Neural cell (in vitro differentiated cells): ENCODE measurements around the gene NHLRC4. TPM values are rescaled to one million over a fixed set of nuclear protein-coding genes. Genes with fewer than 3 reads are reported as not detected.

Experiments used
- H2AFZ ChIP-seq: fragments of 200-600, 300-800 bp; sonication (generic), shearing (Covaris generic); 2 replicates; pipeline ENCODE4 v1.6.0; 2014; ENCODE audit warnings: low read depth, mild to moderate bottlenecking, antibody characterized with exemption, low read length, moderate library complexity
- H3F3A ChIP-seq: fragments of 200-600 bp; shearing (Covaris generic); 2 replicates; pipeline ENCODE4 v1.6.1; 2016; ENCODE audit warnings: mild to moderate bottlenecking, moderate library complexity, mixed read lengths, antibody characterized with exemption, low read length; ENCODE audit not compliant: insufficient read depth, poor library complexity, severe bottlenecking
- H3K27ac ChIP-seq: fragments of 200-600, 300-800 bp; sonication (generic), shearing (Covaris generic); 2 replicates; pipeline ENCODE4 v1.5.1; 2014; ENCODE audit warnings: mild to moderate bottlenecking, low read length, moderate library complexity
- H3K27me3 ChIP-seq: fragments of 300-800, 200-600 bp; sonication (generic), shearing (Covaris generic); 2 replicates; pipeline ENCODE4 v1.6.0; 2014; ENCODE audit warnings: mild to moderate bottlenecking, low read depth, low read length, moderate library complexity; ENCODE audit not compliant: insufficient read depth
- H3K36me3 ChIP-seq: fragments of 300-800, 200-600 bp; sonication (generic), shearing (Covaris generic); 2 replicates; pipeline ENCODE4 v1.5.1; 2014; ENCODE audit warnings: mild to moderate bottlenecking, antibody characterized with exemption, low read length, moderate library complexity; ENCODE audit not compliant: insufficient read depth
- H3K4me2 ChIP-seq: fragments of 300-800, 200-600 bp; sonication (generic), shearing (Covaris generic); 2 replicates; pipeline ENCODE4 v1.6.0; 2014; ENCODE audit warnings: mild to moderate bottlenecking, low read length
- H3K4me3 ChIP-seq: fragments of 300-800, 200-600 bp; sonication (generic), shearing (Covaris generic); 2 replicates; pipeline ENCODE4 v1.5.1; 2014; ENCODE audit warnings: mild to moderate bottlenecking, low read length, moderate library complexity
- H3K79me2 ChIP-seq: fragments of 200-600 bp; shearing (Covaris generic); replicated peaks from 2 replicates; pipeline ENCODE4 v1.6.0; 2014; ENCODE audit warnings: mild to moderate bottlenecking, low read length, moderate library complexity; ENCODE audit not compliant: insufficient read depth
- H3K9ac ChIP-seq: fragments of 300-800, 200-600 bp; sonication (generic), shearing (Covaris generic); 2 replicates; pipeline ENCODE4 v1.6.1; 2016; ENCODE audit warnings: mild to moderate bottlenecking, low read length, mixed read lengths
- H3K9me2 ChIP-seq: fragments of 200-600 bp; shearing (Covaris generic); 2 replicates; pipeline ENCODE4 v1.6.1; 2016; ENCODE audit warnings: mild to moderate bottlenecking, low read length, mixed read lengths; ENCODE audit not compliant: insufficient read depth
- H3K9me3 ChIP-seq: fragments of 200-600, 300-800 bp; sonication (generic), shearing (Covaris generic); 2 replicates; pipeline ENCODE4 v1.6.1; 2016; ENCODE audit warnings: mild to moderate bottlenecking, mixed run types, low read length, moderate library complexity, mixed read lengths
- H4K20me1 ChIP-seq: fragments of 200-600 bp; shearing (Covaris generic); 2 replicates; pipeline ENCODE4 v1.6.1; 2016; ENCODE audit warnings: mild to moderate bottlenecking, mixed run types; ENCODE audit not compliant: insufficient read depth
- EP300 ChIP-seq: fragments of 450-650 bp; conservative IDR thresholded peaks from 2 replicates; pipeline ENCODE4 v1.6.1; 2014; ENCODE audit warnings: antibody characterized with exemption, mild to moderate bottlenecking, moderate library complexity; ENCODE audit not compliant: poor library complexity, severe bottlenecking
- EZH2 ChIP-seq: fragments of 200-600, 300-800 bp; shearing (Covaris generic), sonication (generic); IDR thresholded peaks from 2 replicates; pipeline ENCODE4 v1.6.1; 2014; ENCODE audit warnings: antibody characterized with exemption, low read length, borderline replicate concordance, mild to moderate bottlenecking; ENCODE audit not compliant: insufficient read depth, poor library complexity, severe bottlenecking
- MXI1 ChIP-seq: fragments of 450-650 bp; conservative IDR thresholded peaks from 2 replicates; pipeline ENCODE4 v1.6.1; 2014; ENCODE audit warnings: antibody characterized with exemption, mild to moderate bottlenecking; ENCODE audit not compliant: poor library complexity, severe bottlenecking
- POLR2AphosphoS5 ChIP-seq: IDR thresholded peaks from 2 replicates; pipeline ENCODE4 v1.6.1; 2012
- RAD21 ChIP-seq: fragments of 450-650 bp; conservative IDR thresholded peaks from 2 replicates; pipeline ENCODE4 v1.6.1; 2014; ENCODE audit warnings: antibody characterized with exemption, mild to moderate bottlenecking, moderate library complexity
- SMC3 ChIP-seq: fragments of 450-650 bp; conservative IDR thresholded peaks from 2 replicates; pipeline ENCODE4 v1.6.1; 2014; ENCODE audit warnings: antibody characterized with exemption, mild to moderate bottlenecking, moderate library complexity; ENCODE audit not compliant: poor library complexity
- TAF1 ChIP-seq: IDR thresholded peaks from 2 replicates; pipeline ENCODE4 v1.6.1; 2012; ENCODE audit warnings: low read depth
- polyA plus RNA-seq: library from polyadenylated mRNA; depleted of rRNA; stranded (reverse); fragments of >200 nt; gene quantifications from 2 replicates; pipeline ENCODE4 v1.2.3, GENCODE V29; 2014
- TF ChIP-seq, protein P1 (sequence below): fragments of 450-650 bp; IDR thresholded peaks from 2 replicates; pipeline ENCODE4 v1.5.1; 2014; ENCODE audit warnings: antibody characterized with exemption, mild to moderate bottlenecking, moderate library complexity; ENCODE audit not compliant: poor library complexity, severe bottlenecking
- TF ChIP-seq, protein P2 (sequence below): IDR thresholded peaks from 2 replicates; pipeline ENCODE4 v1.6.1; 2012; ENCODE audit warnings: borderline replicate concordance

NHLRC4 gene
- polyA plus RNA-seq, 1 donor from 2014 or later = not detected

DNA sequence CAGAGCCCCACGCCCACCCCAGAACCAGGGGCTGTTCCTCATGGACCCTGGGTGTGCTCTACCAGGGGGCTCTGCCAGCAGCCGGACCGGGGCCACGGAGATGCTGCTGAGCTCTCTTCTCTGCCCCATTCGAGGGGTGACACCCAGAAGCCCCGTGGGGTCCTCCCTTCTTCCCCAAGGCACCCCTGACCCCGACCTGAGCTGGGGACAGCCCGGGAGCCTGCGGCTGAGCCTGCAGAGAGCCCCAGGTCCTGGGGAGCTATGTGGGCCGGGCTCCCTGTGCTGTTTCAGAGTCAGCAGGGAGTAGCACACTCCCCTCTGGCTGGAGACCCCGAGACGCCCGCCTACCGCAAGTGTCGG, 7.8 kb upstream of the NHLRC4 start:
- TF ChIP-seq, protein P1, sequence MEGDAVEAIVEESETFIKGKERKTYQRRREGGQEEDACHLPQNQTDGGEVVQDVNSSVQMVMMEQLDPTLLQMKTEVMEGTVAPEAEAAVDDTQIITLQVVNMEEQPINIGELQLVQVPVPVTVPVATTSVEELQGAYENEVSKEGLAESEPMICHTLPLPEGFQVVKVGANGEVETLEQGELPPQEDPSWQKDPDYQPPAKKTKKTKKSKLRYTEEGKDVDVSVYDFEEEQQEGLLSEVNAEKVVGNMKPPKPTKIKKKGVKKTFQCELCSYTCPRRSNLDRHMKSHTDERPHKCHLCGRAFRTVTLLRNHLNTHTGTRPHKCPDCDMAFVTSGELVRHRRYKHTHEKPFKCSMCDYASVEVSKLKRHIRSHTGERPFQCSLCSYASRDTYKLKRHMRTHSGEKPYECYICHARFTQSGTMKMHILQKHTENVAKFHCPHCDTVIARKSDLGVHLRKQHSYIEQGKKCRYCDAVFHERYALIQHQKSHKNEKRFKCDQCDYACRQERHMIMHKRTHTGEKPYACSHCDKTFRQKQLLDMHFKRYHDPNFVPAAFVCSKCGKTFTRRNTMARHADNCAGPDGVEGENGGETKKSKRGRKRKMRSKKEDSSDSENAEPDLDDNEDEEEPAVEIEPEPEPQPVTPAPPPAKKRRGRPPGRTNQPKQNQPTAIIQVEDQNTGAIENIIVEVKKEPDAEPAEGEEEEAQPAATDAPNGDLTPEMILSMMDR = no peak
- TF ChIP-seq EZH2 (no peak), EP300 (no peak), TAF1 (no peak), POLR2AphosphoS5 (no peak), SMC3 (no peak), RAD21 (no peak), MXI1 (no peak)
- TF ChIP-seq, protein P2, sequence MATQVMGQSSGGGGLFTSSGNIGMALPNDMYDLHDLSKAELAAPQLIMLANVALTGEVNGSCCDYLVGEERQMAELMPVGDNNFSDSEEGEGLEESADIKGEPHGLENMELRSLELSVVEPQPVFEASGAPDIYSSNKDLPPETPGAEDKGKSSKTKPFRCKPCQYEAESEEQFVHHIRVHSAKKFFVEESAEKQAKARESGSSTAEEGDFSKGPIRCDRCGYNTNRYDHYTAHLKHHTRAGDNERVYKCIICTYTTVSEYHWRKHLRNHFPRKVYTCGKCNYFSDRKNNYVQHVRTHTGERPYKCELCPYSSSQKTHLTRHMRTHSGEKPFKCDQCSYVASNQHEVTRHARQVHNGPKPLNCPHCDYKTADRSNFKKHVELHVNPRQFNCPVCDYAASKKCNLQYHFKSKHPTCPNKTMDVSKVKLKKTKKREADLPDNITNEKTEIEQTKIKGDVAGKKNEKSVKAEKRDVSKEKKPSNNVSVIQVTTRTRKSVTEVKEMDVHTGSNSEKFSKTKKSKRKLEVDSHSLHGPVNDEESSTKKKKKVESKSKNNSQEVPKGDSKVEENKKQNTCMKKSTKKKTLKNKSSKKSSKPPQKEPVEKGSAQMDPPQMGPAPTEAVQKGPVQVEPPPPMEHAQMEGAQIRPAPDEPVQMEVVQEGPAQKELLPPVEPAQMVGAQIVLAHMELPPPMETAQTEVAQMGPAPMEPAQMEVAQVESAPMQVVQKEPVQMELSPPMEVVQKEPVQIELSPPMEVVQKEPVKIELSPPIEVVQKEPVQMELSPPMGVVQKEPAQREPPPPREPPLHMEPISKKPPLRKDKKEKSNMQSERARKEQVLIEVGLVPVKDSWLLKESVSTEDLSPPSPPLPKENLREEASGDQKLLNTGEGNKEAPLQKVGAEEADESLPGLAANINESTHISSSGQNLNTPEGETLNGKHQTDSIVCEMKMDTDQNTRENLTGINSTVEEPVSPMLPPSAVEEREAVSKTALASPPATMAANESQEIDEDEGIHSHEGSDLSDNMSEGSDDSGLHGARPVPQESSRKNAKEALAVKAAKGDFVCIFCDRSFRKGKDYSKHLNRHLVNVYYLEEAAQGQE = no peak
- no peaks in the 10 kb centered on the region for H3K36me3 ChIP-seq
- no peak overlapping the region for H3K4me3 ChIP-seq
- H3K27me3 ChIP-seq = peaks cover 39% of the 10 kb centered on the region
- no peak overlapping the region for H3K9ac ChIP-seq
- no peak overlapping the region for H2AFZ ChIP-seq
- H3K4me2 ChIP-seq = no peak overlapping the region
- no peaks in the 10 kb centered on the region for H4K20me1 ChIP-seq
- H3K9me2 ChIP-seq = no peaks in the 10 kb centered on the region
- H3K79me2 ChIP-seq = no peaks in the 10 kb centered on the region
- no peaks in the 10 kb centered on the region for H3F3A ChIP-seq
- H3K27ac ChIP-seq = no peak overlapping the region
- H3K9me3 ChIP-seq = no peaks in the 10 kb centered on the region

DNA sequence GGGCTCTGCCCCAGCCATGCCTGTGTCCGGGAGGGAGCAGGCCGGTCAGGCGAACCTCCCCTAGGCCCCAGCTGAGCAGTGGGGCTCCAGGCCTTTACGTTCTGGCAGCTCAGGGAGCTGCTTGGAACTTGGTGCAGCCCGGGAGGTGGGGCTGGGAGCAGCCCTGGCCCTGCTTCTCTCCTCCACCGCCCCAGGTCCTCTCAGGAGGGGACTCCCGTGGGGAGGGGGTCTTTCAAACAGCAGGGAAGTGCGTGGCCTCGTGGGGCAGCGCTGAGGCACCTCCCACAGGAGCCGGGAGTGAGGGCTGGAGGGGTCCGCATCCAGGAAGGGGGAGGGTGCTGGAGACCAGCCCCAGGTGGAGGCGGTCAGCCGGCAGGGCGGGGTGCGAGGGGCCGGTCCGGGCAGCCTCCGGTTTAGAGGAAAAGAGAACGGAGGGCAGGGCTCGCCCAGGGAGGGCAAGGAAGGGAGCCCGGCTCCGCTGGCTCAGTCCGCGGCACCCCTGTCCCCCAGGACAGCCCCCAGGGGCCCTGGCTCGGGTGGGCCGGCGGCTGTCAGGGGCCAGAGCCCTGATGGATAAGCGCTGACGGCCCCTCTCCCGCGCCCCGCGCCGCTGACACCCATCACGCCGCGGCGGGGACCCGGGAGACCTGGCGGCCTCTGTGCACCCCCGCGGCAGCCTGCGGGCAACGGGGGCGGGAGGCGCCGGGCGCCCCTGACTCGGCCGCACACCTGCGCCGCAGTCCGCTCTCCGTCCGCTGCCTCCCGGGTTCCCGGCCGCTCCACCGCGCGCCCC, 7.2 kb upstream of the NHLRC4 start:
- H3K27ac ChIP-seq = no peak overlapping the region
- H3K79me2 ChIP-seq = no peaks in the 10 kb centered on the region
- no peak overlapping the region for H2AFZ ChIP-seq
- TF ChIP-seq, protein P1 = no peak
- TF ChIP-seq, protein P2 = no peak
- TF ChIP-seq MXI1 (no peak), EZH2 (peak; percentile 56), POLR2AphosphoS5 (no peak), EP300 (no peak)
- no peaks in the 10 kb centered on the region for H4K20me1 ChIP-seq
- H3K4me2 ChIP-seq = no peak overlapping the region
- no peak overlapping the region for H3K9ac ChIP-seq
- H3K27me3 ChIP-seq = peaks cover 39% of the 10 kb centered on the region
- H3K9me2 ChIP-seq = no peaks in the 10 kb centered on the region
- no peaks in the 10 kb centered on the region for H3K9me3 ChIP-seq
- H3F3A ChIP-seq = no peaks in the 10 kb centered on the region
- no peak overlapping the region for H3K4me3 ChIP-seq
- H3K36me3 ChIP-seq = no peaks in the 10 kb centered on the region
